ENCODE data around the gene UGDH. TPM values are rescaled to one million over a fixed set of nuclear protein-coding genes. Genes with fewer than 3 reads are reported as not detected.
"Not testable (repeated sequence)": the region's sequence is repeated elsewhere in the genome, so short reads cannot be mapped to it uniquely, and the experiment has no call there.

Gene UGDH
- total RNA-seq (2014; rRNA removed; shearing (Covaris generic)): 90.9 and 93.4 TPM in 2 replicates
- polyA plus RNA-seq (2015; cell fraction: cytosol; rRNA removed): 97.6 and 109 TPM in 2 replicates
- 22.4 and 44.6 TPM in 2 replicates for polyA plus RNA-seq (2015; cell fraction: nucleus; rRNA removed)

DNA sequence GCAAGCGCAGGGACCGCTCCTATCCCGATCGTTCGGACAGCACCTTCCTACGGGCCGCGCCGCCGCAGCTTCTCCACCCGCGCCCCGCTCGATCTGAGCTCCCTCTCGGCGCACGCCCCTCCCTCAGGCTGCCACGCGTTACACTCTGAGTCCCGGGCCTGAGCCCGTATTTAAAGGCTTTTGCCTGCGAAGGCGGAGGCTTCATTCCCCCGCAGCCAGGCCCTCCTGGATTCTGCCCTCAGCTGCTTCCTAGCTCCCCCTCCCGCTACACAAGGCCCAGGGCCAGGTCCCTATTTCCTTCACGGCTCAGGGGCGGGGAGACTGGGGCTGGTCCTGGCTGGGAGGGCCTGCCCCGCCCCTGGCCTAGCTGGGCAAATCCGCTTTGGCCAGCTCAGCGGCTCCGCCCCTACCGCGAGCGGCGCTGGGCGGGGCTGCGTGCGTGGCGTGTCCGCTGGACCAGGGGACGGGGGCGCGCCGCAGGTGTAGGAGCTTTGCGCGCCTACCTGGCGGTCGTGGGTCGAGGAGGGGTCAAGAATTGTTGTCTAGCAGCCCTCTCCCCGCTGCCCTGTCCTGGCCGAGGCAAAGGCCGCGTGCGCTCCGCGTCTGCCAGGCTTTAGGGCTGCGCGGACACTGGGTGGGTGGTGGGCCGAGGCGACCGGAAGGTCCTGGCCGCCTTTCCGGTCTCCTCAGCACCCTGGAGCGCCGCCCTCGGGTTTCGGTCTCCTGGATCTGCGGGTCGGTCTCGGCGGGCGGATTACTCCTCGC is at the start of gene UGDH:
UGDH (minus strand) TSS at position 144 of the 765 bp plus-strand sequence. CDS start 5,927 bp downstream, outside the sequence.
- in situ Hi-C loops (cut with HindIII; ENCODE audit: low pct_unique_long_range_greater_than_20kb, low sequenced_read_pairs): no loop called here
- DNase-seq (ENCODE audit: low read depth, low spot score): peak; percentile 96

DNA sequence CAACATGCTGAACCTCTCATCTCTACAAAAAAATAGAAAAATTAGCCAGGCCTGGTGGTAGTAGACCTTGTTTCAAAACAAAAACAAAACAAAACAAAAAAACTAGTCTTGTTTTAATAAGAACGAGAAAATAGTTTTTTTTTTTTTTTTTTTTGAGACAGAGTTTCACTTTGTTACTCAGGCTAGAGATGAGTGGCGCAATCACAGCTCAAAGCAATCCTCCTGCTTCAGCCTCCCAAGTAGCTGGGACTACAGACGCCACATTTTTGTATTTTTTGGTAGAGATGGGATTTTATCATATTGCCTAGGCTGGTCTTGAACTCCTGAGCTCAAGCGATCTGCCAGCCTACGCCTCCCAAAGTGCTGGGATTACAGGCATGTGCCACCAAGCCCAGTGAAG is 47.7 kb upstream of the UGDH start:
- DNase-seq (ENCODE audit: low read depth, low spot score): no peak
- in situ Hi-C loops (cut with HindIII; ENCODE audit: low pct_unique_long_range_greater_than_20kb, low sequenced_read_pairs): no loop called here

DNA sequence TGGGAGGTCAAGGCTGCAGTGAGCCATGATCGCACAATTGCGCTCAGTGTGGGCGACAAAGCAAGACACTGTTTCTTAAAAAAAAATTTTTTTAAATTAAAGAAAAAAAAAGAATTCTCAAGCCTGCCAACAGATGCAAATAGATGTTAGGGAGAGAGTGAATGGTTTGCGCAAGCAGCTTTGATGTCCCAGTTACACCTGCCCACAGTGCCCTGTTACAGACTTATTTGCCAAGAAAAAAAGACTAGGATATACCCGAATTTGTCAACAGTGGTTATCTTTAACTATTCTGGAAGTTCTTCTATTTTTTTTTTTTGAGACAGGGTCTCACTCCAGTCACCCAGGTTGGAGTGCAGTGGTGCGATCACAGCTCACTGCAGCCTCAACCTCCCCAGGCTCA is 44.3 kb upstream of the UGDH start:
- DNase-seq (ENCODE audit: low read depth, low spot score): no peak
- in situ Hi-C loops (cut with HindIII; ENCODE audit: low pct_unique_long_range_greater_than_20kb, low sequenced_read_pairs): no loop called here

DNA sequence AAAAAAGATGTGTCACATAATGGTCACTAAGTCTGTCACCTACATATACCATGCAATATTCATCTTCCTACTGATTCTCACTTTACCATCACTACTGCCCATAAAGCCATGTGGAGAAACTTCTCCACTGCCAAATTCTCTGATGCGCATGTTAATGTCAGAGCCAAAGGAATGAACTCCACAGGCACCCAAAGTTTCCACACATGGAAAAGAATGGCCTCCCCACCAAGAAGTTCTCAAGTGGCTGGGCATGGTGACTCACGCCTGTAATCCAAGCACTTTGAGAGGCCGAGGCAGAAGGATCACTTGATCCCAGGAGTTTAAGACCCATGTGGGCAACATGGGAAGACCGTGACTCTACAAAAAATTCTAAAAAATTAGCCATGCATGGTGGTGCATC is 43.8 kb upstream of the UGDH start:
- in situ Hi-C loops (cut with HindIII; ENCODE audit: low pct_unique_long_range_greater_than_20kb, low sequenced_read_pairs): no loop called here
- DNase-seq (ENCODE audit: low read depth, low spot score): no peak

DNA sequence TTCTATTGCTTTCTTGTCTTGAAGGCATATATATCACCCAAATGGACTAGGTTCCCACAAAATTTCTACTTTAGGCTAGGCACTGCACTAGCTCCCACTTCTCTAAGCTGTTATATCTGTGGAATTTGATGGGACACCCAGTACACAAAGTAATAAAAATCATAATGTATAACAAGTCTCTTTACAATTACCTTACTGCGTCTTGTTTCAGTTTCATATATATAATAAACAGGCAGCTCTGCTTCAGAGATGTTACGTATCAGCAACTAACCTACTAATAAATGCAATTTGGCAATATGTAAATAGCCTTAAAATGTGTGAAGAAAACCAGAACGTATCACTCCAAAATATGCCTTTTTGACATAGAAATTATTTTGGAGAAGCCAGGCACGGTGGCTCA is 42.0 kb upstream of the UGDH start:
- in situ Hi-C loops (cut with HindIII; ENCODE audit: low pct_unique_long_range_greater_than_20kb, low sequenced_read_pairs): no loop called here
- no peak for DNase-seq (ENCODE audit: low read depth, low spot score)

DNA sequence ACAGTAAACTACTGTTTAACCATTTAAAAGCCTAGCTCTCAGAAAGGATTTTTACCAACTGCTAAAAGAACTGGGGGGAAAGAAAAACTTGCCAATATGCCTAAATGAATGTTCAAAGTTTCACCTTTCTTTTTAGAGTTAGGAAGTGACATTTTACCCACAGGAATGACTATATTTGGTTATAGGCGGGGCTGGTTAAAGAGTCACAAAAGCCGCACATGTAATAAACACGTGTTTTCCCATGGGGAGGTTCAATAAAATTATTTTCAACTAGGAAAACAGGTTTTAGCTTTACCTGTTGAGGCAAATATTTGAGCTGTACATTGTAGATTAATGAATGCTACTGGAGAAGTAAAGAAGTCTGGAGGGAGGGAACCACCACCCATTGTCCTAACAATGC is 41.6 kb upstream of the UGDH start:
- in situ Hi-C loops (cut with HindIII; ENCODE audit: low pct_unique_long_range_greater_than_20kb, low sequenced_read_pairs): no loop called here

DNA sequence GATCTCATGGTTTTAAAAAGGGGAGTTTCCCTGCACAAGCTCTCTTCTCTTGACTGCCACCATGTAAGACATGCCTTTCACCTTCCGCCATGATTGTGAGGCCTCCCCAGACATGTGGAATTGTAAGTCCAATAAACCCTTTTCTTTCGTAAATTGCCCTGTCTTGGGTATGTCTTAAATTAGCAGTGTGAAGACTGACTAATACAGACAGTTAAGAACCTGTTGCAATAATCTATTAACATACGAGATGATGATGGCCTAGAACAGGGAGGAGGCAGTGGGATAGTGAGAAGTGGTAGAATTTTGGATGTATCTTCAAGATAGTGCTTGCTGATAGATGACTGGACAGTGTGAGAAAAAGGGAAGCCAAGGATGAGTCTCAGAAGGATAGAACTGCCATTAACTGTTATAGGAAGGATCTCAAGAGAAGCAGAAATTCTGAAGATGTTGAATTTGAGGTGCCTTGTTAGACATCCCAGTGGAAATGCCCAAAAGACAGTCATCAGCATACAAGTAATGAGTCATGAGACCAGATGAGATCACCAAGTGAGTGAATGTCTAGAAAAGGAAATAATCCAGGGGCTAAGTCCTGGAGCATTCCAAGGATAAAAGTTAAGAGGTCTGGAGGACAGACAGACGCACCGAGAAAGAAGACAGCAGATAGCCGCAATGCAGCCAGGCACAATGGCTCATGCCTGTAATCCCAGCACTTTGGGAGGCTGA is 38.8 kb upstream of the UGDH start:
- no peak for DNase-seq (ENCODE audit: low read depth, low spot score)
- in situ Hi-C loops (cut with HindIII; ENCODE audit: low pct_unique_long_range_greater_than_20kb, low sequenced_read_pairs): no loop called here

More for the DNA sequence above, 41.6 kb upstream of the UGDH start:
- no peak for DNase-seq (ENCODE audit: low read depth, low spot score)

DNA sequence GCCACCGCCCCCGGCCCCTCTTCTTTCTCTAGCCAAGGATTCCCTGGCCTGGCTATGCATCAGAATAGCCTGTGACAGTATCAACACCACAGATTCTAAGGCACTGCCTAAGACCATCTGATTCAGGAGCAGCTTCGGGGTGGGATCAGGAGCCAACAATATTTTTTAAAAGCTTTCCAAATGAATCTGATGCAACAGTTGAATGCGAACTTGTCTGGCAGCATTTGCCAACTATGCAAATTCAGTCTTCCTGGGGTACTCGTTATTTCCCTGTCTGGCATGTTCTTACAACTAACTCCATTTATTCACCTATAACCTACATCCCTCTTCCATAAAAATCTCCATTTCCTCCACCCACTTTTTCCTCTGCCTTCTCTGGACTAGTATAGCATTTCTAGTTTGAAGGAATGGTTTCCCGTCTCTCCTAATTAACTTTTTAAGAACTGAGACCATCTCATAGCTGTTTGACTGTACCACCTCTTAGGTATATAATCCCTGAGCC is 36.2 kb upstream of the UGDH start:
- in situ Hi-C loops (cut with HindIII; ENCODE audit: low pct_unique_long_range_greater_than_20kb, low sequenced_read_pairs): no loop called here
- no peak for DNase-seq (ENCODE audit: low read depth, low spot score)

DNA sequence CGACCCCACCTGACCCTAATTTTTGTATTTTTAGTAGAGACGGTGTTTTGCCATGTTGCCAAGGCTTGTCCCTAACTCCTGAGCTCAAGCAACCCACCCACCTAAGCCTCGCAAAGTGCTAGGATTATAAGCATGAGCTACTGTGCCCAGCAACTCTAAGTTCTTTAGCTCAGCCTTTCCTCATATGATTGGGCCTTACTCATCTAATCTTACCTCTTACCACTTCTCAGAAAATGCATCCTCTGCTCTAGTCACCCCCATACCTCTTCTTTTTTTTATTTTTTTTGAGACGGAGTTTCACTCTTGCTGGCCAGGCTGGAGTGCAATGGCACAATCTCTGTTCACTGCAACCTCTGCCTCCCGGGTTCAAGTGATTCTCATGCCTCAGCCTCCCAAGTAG is 35.6 kb upstream of the UGDH start:
- no peak for DNase-seq (ENCODE audit: low read depth, low spot score)
- in situ Hi-C loops (cut with HindIII; ENCODE audit: low pct_unique_long_range_greater_than_20kb, low sequenced_read_pairs): no loop called here

DNA sequence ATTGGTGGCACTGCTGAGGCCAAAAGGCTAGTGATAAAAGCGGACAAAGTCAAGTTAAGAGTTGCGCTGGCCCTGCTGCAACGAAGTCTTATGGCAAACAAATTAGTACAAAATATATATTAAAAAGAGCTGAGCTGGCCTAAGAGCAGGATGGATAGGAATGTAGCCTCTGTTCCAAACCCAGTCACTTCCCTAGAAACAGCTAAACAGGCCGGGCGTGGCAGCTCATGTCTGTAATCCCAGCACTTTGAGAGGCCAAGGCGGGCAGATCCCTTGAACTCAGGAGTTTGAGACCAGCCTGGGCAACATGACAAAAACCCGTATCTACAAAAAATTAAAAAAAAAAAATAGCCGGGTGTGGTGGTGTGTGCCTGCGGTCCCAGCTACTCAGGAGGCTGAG is 32.4 kb upstream of the UGDH start:
- in situ Hi-C loops (cut with HindIII; ENCODE audit: low pct_unique_long_range_greater_than_20kb, low sequenced_read_pairs): no loop called here
- DNase-seq (ENCODE audit: low read depth, low spot score): no peak

DNA sequence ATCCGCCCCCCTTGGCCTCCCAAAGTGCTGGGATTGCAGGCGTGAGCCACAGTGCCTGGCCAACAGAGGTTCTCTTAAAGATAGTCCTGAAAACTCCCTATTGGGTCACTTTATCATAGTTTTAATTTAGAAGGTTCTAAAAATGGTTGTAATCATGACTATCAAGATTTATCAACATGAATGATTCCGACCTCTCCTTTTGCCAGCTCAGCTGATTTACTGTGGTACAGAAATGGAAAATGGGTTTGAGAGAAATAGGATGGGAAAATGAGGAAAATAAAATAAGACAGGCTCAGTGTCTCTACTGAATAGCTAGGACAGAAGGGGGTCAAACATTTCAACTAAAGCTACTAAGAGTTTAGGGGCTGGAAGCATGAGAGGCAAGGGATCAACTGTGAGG is 28.2 kb upstream of the UGDH start:
- in situ Hi-C loops (cut with HindIII; ENCODE audit: low pct_unique_long_range_greater_than_20kb, low sequenced_read_pairs): no loop called here

DNA sequence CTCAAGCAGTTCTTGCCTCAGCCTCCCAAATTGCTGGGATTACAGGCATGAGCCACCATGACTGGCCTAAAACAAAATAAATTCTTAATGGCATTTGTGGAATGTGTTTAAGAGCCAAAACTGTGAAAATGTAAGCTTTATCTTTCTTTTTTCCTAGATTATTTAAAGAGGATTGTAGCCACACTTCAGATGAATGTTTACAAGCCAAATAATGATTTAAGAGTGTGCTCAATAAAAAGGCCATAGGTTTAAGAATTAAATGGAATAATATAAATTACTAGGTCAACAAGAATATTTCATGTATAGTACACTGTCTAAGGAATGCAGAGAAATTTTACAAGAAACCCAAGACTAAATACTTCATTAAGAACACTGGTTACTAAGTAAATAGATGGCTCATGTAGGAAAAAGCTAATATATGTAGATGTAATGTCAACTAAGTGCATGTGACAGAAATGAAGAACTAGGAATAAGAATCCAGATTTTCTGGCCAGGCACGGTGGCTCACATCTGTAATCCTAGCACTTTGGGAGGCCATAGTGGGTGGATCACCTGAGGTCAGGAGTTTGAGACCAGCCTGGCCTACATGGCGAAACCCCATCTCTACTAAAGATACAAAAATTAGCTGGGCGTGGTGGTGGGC is 21.3 kb upstream of the UGDH start:
- in situ Hi-C loops (cut with HindIII; ENCODE audit: low pct_unique_long_range_greater_than_20kb, low sequenced_read_pairs): no loop called here
- DNase-seq (ENCODE audit: low read depth, low spot score): no peak

More for the DNA sequence above, 28.2 kb upstream of the UGDH start:
- no peak for DNase-seq (ENCODE audit: low read depth, low spot score)

DNA sequence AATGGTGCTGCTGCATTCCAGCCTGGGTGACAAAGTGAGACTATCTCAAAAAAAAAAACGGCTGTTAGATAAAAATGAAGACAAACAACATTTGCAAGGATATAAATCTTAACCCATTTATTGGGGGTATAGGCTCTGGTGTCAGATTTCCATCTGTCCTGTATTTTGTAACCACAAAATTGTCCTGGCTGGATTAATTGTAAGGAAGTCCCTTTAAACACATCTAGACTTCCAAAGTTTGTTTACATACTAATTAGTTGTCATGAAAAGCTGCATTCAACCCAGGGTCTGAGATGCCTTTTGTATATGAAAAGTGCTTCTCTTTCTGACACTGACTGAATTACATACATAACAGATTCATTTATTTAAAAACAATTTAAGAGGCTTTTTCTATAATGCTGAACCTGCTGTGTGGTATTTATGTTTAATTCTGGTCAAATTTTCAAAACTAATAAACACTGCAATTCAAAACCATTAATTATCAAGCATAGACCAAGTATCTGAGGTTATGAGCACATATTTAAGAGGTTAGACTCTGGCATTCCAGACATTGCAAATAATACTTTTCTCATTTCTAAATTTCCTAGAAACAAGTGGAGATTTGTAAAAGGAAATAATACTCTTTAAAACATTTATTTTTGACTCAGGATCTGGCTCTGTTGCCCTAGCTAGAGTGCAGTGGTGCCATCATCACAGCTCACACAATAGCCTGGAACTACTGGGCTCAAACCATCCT is 17.5 kb upstream of the UGDH start:
- in situ Hi-C loops (cut with HindIII; ENCODE audit: low pct_unique_long_range_greater_than_20kb, low sequenced_read_pairs): no loop called here
- peak; percentile 42 for DNase-seq (ENCODE audit: low read depth, low spot score)

DNA sequence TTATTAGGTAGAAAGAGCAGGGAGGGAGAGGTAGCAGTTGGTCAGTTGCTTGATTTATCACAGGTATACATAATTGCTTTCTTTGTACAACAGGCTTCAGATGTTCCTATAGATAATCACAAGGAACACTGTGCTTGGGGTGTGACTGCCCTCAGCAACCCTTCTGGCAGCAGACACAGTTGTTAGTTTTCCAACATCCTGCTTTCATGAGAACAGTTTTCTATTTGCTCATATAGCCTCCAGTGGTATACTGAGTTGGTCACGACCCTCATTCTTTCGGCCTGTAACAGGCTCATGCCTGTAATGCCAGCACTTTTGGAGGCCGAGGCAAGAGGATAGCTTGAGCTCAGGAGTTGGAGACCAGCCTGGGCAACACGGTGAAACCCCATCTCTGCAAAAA is 16.8 kb upstream of the UGDH start:
- in situ Hi-C loops (cut with HindIII; ENCODE audit: low pct_unique_long_range_greater_than_20kb, low sequenced_read_pairs): not testable (repeated sequence)
- DNase-seq (ENCODE audit: low read depth, low spot score): peak; percentile 64

DNA sequence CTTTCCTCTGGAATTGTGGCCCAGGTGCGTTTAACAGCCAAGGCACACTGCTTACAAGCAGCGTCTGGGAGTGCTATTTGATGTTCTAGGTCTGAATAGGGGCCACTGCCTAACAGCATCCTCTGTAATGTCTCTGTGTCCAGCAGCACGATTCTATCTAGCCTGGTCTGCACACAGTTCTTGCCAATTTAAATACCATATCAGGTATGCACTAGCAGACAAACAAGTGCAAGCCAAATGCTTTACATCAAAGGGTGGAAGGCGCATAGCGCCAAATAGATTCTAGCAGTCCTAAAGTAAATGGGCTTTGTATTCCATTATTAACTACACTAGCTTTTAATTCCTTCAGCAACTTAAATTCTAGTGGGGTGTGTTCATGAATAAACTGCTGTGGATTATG is 15.8 kb upstream of the UGDH start:
- in situ Hi-C loops (cut with HindIII; ENCODE audit: low pct_unique_long_range_greater_than_20kb, low sequenced_read_pairs): no loop called here
- no peak for DNase-seq (ENCODE audit: low read depth, low spot score)

DNA sequence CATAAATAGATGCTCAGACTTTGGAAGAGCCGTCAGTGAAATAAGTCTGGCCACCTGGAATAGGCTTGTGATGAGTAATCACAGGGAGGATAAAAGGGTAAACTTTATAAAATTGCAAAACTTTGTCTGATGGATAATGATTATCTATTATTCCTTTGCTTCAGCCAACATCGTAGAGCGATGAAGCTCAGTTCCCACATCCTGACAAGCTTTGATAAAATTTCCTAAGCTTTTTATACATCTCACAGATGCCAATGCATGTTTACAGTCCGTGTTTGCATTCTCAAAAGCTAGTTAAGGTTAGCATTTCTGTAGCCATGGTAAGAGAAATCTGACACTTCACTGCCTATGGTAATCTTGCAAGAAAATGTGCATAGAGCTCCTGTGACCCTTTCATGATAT is 15.4 kb upstream of the UGDH start:
- in situ Hi-C loops (cut with HindIII; ENCODE audit: low pct_unique_long_range_greater_than_20kb, low sequenced_read_pairs): no loop called here
- DNase-seq (ENCODE audit: low read depth, low spot score): no peak

DNA sequence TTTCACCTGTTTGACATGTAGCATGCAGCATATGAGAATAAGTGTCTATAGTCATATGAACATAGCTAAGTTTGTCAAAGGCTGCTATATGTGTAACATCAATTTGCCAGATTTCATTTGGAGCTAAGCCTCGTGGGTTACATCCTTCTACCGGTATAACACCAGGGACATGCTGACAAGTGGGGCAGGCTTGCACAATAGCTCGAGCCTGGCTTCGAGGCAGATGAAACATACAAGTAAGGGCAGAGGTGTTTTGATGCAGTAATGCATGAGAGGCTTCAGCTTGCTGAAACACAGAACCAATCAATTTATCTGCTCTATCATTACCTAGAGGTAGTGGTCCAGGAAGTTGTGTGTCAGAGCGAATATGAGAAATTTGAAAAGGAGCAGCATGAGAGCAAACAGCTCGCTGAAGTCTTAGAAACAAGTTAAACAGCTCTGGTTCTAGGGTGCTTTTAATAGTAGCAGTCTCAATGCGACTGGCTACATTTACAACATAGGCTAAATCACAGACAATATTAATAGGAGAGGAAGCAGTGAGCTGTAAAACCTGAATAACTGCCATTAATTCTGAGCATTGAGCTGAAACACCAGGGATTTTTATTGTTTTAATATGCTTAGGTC is 14.9 kb upstream of the UGDH start:
- no peak for DNase-seq (ENCODE audit: low read depth, low spot score)
- in situ Hi-C loops (cut with HindIII; ENCODE audit: low pct_unique_long_range_greater_than_20kb, low sequenced_read_pairs): no loop called here

All from SK-MEL-5 (cell line).